DOHH2 (cell line): ENCODE data around the gene TM4SF18.

ENCODE experiments used
- CTCF ChIP-seq: fragments of 200-600 bp; sonication (generic); IDR thresholded peaks from one replicate; pipeline ENCODE4 v1.5.1; 2014; ENCODE audit warnings: antibody characterized with exemption, mild to moderate bottlenecking, low read depth, low read length; ENCODE audit not compliant: poor library complexity, severe bottlenecking
- EZH2phosphoT487 ChIP-seq: fragments of 200-600 bp; sonication (generic); IDR thresholded peaks from 2 replicates; pipeline ENCODE4 v1.6.1; 2017; ENCODE audit warnings: borderline replicate concordance, mild to moderate bottlenecking, antibody characterized with exemption, low read length, moderate library complexity, mixed read lengths

GRCh38 chr3:149317072-149317471 lies 16.4 kb downstream of the TM4SF18 start:
- TF ChIP-seq CTCF: no peak
- no peak for TF ChIP-seq EZH2phosphoT487
